ENCODE data around the gene IRX4.

Gene IRX4

GRCh38 chr5:1925111-1926070 lies 42.7 kb upstream of the IRX4 start:
- H3K36me3 ChIP-seq (ENCODE audit: insufficient read depth, low read length), result no peaks in the 10 kb centered on the region
- H3K9me3 ChIP-seq (ENCODE audit: low read depth, low read length), result no peaks in the 10 kb centered on the region
- DNase-seq (ENCODE audit: low read depth, low spot score), result no peak
- no peak for TF ChIP-seq EZH2 (IDR thresholded peaks at IDR 0.05)
- TF ChIP-seq POLR2AphosphoS5 (IDR thresholded peaks at IDR 0.05; ENCODE audit: borderline replicate concordance, low read depth, low read length), result no peak
- TF ChIP-seq FOXP2 (optimal IDR thresholded peaks at IDR 0.05; ENCODE audit: control extremely low read depth, extremely low read length, insufficient read depth), result no peak
- no peak overlapping the region for H3K27ac ChIP-seq
- H3K4me3 ChIP-seq, result no peak overlapping the region
- H3K9ac ChIP-seq (ENCODE audit: insufficient read length), result no peak overlapping the region

- H3K9me3 ChIP-seq (ENCODE audit: low read depth, low read length), result no peaks in the 10 kb centered on the region
- TF ChIP-seq FOXP2 (optimal IDR thresholded peaks at IDR 0.05; ENCODE audit: control extremely low read depth, extremely low read length, insufficient read depth), result no peak
- no peak for TF ChIP-seq EZH2 (IDR thresholded peaks at IDR 0.05)
- TF ChIP-seq POLR2AphosphoS5 (IDR thresholded peaks at IDR 0.05; ENCODE audit: borderline replicate concordance, low read depth, low read length), result no peak
- H3K4me3 ChIP-seq, result no peak overlapping the region
- H3K27ac ChIP-seq, result no peak overlapping the region
- no peaks in the 10 kb centered on the region for H3K36me3 ChIP-seq (ENCODE audit: insufficient read depth, low read length)
- H3K9ac ChIP-seq (ENCODE audit: insufficient read length), result no peak overlapping the region
- no peak for DNase-seq (ENCODE audit: low read depth, low spot score)
These were observed 41.0 kb upstream of the IRX4 start for GRCh38 chr5:1923766-1924165.

- no peak for DNase-seq (ENCODE audit: low read depth, low spot score)
- no peaks in the 10 kb centered on the region for H3K36me3 ChIP-seq (ENCODE audit: insufficient read depth, low read length)
- no peaks in the 10 kb centered on the region for H3K9me3 ChIP-seq (ENCODE audit: low read depth, low read length)
- no peak overlapping the region for H3K4me3 ChIP-seq
- no peak overlapping the region for H3K27ac ChIP-seq
- TF ChIP-seq FOXP2 (optimal IDR thresholded peaks at IDR 0.05; ENCODE audit: control extremely low read depth, extremely low read length, insufficient read depth) (no peak), EZH2 (IDR thresholded peaks at IDR 0.05) (no peak), POLR2AphosphoS5 (IDR thresholded peaks at IDR 0.05; ENCODE audit: borderline replicate concordance, low read depth, low read length) (no peak)
- no peak overlapping the region for H3K9ac ChIP-seq (ENCODE audit: insufficient read length)
These were observed 40.6 kb upstream of the IRX4 start for GRCh38 chr5:1923341-1923740.

GRCh38 chr5:1921711-1922110 lies 39.0 kb upstream of the IRX4 start:
- Histone ChIP-seq H3K9me3 (ENCODE audit: low read depth, low read length) (no peaks in the 10 kb centered on the region), H3K27ac (no peak overlapping the region), H3K36me3 (ENCODE audit: insufficient read depth, low read length) (no peaks in the 10 kb centered on the region), H3K4me3 (no peak overlapping the region), H3K9ac (ENCODE audit: insufficient read length) (no peak overlapping the region)
- TF ChIP-seq POLR2AphosphoS5 (IDR thresholded peaks at IDR 0.05; ENCODE audit: borderline replicate concordance, low read depth, low read length) (no peak), EZH2 (IDR thresholded peaks at IDR 0.05) (no peak), FOXP2 (optimal IDR thresholded peaks at IDR 0.05; ENCODE audit: control extremely low read depth, extremely low read length, insufficient read depth) (no peak)
- DNase-seq (ENCODE audit: low read depth, low spot score), result no peak

- no peak overlapping the region for H3K4me3 ChIP-seq
- no peaks in the 10 kb centered on the region for H3K36me3 ChIP-seq (ENCODE audit: insufficient read depth, low read length)
- no peaks in the 10 kb centered on the region for H3K9me3 ChIP-seq (ENCODE audit: low read depth, low read length)
- DNase-seq (ENCODE audit: low read depth, low spot score), result no peak
- H3K9ac ChIP-seq (ENCODE audit: insufficient read length), result no peak overlapping the region
- no peak overlapping the region for H3K27ac ChIP-seq
- no peak for TF ChIP-seq FOXP2 (optimal IDR thresholded peaks at IDR 0.05; ENCODE audit: control extremely low read depth, extremely low read length, insufficient read depth)
- TF ChIP-seq POLR2AphosphoS5 (IDR thresholded peaks at IDR 0.05; ENCODE audit: borderline replicate concordance, low read depth, low read length), result no peak
- TF ChIP-seq EZH2 (IDR thresholded peaks at IDR 0.05), result no peak
These were observed 37.0 kb upstream of the IRX4 start for GRCh38 chr5:1919750-1920149.

GRCh38 chr5:1919209-1919566 lies 36.5 kb upstream of the IRX4 start:
- TF ChIP-seq FOXP2 (optimal IDR thresholded peaks at IDR 0.05; ENCODE audit: control extremely low read depth, extremely low read length, insufficient read depth) (no peak), POLR2AphosphoS5 (IDR thresholded peaks at IDR 0.05; ENCODE audit: borderline replicate concordance, low read depth, low read length) (no peak), EZH2 (IDR thresholded peaks at IDR 0.05) (no peak)
- Histone ChIP-seq H3K9me3 (ENCODE audit: low read depth, low read length) (no peaks in the 10 kb centered on the region), H3K36me3 (ENCODE audit: insufficient read depth, low read length) (no peaks in the 10 kb centered on the region), H3K9ac (ENCODE audit: insufficient read length) (no peak overlapping the region), H3K27ac (no peak overlapping the region), H3K4me3 (no peak overlapping the region)
- DNase-seq (ENCODE audit: low read depth, low spot score), result no peak

- no peak for DNase-seq (ENCODE audit: low read depth, low spot score)
- peak; percentile 8 for TF ChIP-seq EZH2 (IDR thresholded peaks at IDR 0.05)
- no peak for TF ChIP-seq FOXP2 (optimal IDR thresholded peaks at IDR 0.05; ENCODE audit: control extremely low read depth, extremely low read length, insufficient read depth)
- no peak for TF ChIP-seq POLR2AphosphoS5 (IDR thresholded peaks at IDR 0.05; ENCODE audit: borderline replicate concordance, low read depth, low read length)
- no peak overlapping the region for H3K9ac ChIP-seq (ENCODE audit: insufficient read length)
- H3K36me3 ChIP-seq (ENCODE audit: insufficient read depth, low read length), result no peaks in the 10 kb centered on the region
- H3K27ac ChIP-seq, result no peak overlapping the region
- H3K4me3 ChIP-seq, result no peak overlapping the region
- H3K9me3 ChIP-seq (ENCODE audit: low read depth, low read length), result no peaks in the 10 kb centered on the region
These were observed 35.9 kb upstream of the IRX4 start for GRCh38 chr5:1918488-1919208.

GRCh38 chr5:1917830-1918487 lies 35.2 kb upstream of the IRX4 start:
- no peak for DNase-seq (ENCODE audit: low read depth, low spot score)
- TF ChIP-seq FOXP2 (optimal IDR thresholded peaks at IDR 0.05; ENCODE audit: control extremely low read depth, extremely low read length, insufficient read depth) (no peak), EZH2 (IDR thresholded peaks at IDR 0.05) (peak; percentile 74), POLR2AphosphoS5 (IDR thresholded peaks at IDR 0.05; ENCODE audit: borderline replicate concordance, low read depth, low read length) (no peak)

More at GRCh38 chr5:1917830-1918487, 35.2 kb upstream of the IRX4 start:
- no peak overlapping the region for H3K9ac ChIP-seq (ENCODE audit: insufficient read length)
- no peak overlapping the region for H3K4me3 ChIP-seq
- no peak overlapping the region for H3K27ac ChIP-seq
- H3K9me3 ChIP-seq (ENCODE audit: low read depth, low read length), result no peaks in the 10 kb centered on the region
- no peaks in the 10 kb centered on the region for H3K36me3 ChIP-seq (ENCODE audit: insufficient read depth, low read length)
